HuH-7 (cell line): ENCODE results near the gene TTC6.
"Not testable (repeated sequence)": the region's sequence is repeated elsewhere in the genome, so short reads cannot be mapped to it uniquely, and the experiment has no call there.

Experiments used
- DNase-seq: peaks from one replicate; pipeline ENCODE4 v3.0.0; 2011; ENCODE audit warnings: low spot score

Gene TTC6, protein sequence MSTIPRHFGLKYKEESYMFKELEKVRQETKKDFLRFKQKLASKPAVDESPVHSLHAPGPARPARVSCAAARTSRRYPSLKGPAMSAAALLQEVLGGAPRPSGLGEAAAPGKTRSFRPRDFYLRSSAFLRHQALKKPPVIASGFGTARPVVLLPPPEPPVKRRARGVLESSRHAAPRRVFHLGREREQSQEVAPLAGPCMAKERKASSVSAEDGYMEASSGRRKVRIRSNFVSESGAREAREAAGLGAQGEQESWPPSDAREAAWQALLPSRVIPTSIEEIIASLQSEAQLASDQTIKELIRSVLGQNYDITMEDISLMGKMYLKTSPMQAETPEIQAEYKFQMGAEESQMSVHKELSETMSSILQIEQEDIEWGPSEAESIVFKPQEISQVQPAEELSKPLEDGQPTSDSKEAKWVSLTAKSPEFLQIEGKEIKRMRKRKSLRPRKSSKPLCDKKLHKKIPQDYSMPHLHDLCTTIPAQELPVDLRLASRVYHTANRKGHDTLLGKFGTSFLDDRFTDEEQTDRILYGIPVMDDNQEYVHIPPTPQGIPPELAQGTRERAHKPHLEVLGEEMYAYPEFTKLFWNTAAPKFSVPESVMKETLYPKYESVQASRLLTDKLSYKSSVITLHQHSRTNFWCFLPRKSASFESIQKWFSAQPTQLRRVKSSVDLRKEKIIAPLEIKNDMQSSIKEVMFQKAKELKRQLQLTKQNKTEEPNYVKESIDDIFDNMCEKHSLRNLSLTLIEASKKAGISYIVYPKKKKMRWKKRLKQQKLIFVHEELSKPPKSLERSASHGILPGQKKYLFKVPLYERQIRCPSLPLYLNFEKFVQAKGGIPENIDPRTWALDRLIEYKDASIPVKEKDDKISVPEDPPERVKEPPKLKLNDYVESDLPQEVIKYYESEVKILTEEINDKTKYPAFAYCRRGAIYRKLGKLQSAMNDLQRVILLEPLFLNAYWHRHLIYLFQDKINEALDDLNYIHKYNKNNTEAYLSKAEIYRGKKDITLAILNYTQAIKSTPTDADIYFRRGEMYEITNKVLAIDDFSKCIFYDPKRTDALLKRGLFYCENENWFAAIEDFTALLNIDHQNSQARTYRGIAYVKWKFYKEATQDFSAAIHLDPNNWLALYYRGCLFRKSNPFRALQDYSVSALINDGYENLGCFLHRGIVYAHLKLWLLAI (N-terminal part only)

DNA sequence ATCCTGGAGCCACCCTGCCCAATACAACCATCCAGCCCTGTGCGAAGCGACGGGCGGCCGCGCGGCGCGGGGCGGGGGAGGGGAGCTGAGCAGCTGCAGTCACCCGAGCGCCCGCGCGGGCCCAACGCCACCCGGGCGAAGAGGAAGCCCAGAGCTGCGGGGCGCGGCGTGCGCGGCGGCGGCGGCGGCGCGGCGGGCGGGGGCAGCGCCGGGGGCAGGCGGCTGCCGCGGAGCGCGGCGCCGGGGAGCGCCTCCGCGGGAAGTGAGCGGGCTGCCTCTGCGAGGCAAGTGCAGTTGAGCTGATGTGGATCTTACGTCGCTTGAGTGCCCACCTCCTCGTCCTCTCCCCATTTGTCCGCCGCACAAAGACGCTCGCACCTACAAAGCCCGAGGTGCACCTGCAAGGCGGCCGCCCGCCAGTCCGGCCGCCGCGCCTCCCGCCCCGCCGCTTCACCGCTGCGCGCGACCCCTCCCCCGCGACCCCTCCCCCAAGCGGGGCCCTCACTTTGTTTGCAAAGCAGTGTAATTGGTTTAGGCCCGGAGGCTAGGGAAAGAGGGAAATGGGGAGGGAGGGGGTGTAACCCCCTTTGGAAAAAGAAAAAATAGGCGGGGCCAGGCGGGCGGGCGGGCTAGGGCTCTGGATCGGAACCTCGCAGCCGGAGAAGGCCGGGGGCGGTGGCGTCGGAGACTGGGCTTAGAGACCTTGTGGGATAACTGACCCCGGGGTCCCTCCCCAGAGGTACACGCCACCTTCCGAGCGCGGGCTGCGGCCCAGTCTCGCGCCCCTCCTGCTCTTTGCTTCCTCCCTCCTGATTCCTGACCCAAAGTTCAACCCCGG lies at the start of gene TTC6, which contains the start of gene FOXA1:
TTC6 (plus strand) TSS at position 659 of the 838 bp plus-strand sequence. CDS start 26,436 bp downstream, outside the sequence.
FOXA1 (minus strand) TSS at position 279 of the 838 bp plus-strand sequence; CDS start at position 2, 277 bp downstream.
- peak; percentile 63 for DNase-seq

DNA sequence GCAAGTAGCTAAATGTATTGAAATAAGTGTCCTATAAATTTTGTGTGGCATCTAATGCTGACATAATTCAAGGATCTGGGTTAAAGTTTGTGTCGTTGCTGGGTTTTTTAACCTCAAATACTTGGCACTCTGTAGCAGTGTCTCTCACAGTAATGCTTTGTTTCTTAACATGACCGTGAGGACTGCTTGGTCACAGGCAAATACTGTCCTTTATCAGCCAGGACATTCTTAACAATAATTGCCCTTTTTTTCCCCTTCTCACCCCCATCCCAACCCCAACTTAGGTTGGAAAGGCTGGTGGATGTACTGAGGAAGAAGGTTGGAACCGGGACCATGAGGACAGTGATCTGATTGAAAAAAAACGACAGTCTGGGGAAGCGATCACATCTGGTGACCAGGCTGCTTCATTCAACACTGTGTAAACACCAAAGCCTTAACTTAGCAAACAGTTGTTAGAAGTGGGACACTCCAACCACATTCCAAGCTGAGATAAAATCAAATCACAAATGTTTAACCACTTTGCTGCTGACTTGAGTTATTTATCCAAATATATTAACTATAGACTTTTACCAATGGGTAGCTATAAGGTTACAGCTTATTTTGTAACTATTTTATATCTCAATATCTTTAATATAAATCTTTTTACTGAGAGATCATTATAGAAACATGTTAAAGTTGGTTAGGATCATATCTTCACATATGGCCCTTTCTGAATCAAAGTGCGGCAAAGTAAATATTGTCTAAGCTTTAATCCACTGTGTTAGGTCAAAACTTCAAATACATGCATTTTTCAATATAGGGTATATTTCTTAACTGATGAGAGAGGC lies 48.6 kb upstream of the TTC6 start:
- peak; percentile 42 for DNase-seq

DNA sequence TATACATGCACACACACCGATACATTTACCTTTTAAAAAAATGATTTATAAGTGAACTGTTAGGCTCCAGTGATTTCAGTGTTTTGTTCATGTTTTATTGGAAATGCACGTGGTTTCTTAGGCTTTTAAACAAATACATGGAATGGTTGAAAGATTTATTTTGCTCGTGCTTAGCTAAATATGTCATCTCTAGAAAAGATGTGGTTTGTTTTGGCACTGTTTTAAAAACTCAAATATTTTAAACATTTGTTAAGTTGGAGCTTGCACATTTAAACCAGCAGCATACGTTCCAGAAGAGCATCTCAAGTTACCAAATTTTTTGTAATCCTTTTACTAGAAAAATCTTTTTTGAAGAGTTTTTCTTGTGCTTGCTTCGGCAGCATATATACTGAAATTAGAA lies 44.9 kb upstream of the TTC6 start:
- no peak for DNase-seq

DNA sequence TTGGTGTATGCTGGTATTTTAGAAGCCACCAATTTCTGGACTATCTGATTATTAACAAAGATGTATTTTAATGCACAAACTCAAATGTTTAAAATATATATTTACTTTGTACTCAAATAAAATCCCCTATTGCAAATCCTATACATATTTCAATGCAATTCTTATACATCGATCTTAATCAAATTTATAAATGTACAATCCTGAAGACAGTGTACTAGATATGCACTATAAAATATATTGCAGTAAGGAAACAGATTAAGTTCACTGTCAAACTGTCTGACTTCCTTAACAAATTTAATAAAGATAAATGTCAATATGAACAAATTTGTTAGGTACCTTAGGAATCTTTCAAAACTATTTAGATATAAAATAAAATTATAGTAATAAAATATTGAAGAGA lies 44.3 kb upstream of the TTC6 start:
- no peak for DNase-seq

DNA sequence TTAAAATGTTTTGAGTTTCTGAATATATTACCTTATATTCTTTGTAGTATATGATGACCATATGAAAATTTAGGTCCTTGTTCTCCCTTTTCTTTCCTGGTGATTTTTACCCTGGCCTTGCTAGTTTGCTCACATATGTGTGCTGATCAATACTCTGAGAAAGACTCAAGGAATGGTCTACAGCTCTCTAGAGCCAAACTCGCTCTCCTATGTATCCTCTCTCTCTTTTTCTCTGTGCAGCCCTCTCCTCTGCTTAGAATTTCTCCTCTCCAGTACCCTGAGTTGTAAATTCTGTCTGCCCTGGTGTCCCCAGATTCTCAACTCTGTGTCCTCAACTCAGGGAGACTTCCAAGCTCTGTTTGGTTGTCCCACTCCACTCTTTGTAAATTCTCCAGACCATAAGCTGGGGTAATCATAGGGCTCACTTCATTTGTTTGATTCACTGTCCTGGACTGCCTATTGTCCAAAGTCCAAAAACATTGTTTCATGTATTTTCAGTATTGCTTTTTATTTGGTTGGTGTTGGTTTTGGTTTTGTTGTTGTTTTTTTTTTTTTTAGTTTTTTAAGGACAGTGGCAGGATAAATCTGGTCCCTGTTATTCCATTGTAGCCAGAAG lies 41.4 kb upstream of the TTC6 start:
- no peak for DNase-seq

DNA sequence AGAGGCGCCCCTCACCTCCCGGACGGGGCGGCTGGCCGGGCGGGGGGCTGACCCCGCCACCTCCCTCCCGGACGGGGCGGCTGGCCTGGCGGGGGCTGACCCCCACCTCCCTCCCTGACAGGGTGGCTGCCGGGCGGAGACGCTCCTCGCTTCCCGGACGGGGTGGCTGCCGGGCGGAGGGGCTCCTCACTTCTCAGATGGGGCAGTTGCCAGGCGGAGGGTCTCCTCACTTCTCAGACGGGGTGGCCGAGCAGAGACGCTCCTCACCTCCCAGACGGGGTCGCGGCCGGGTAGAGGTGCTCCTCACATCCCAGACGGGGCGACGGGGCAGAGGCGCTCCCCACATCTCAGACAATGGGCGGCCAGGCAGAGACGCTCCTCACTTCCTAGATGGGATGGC lies 39.8 kb upstream of the TTC6 start:
- not testable (repeated sequence) for DNase-seq

DNA sequence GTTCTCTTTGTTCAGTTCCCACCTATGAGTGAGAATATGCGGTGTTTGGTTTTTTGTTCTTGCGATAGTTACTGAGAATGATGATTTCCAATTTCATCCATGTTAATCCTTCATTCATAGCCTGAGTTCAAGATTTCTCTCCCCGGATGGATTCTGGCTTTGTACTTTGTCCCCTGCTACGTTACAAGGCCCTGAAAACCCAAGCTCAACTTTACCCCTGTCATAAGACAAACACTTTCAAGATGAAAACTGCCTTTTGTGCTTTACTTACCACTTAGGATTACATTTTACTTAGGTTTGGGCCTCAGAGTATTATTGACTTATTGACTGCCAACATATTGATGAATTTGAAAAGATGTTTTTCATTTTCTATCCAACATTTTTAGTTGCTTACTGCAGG lies 36.7 kb upstream of the TTC6 start:
- DNase-seq, result no peak

DNA sequence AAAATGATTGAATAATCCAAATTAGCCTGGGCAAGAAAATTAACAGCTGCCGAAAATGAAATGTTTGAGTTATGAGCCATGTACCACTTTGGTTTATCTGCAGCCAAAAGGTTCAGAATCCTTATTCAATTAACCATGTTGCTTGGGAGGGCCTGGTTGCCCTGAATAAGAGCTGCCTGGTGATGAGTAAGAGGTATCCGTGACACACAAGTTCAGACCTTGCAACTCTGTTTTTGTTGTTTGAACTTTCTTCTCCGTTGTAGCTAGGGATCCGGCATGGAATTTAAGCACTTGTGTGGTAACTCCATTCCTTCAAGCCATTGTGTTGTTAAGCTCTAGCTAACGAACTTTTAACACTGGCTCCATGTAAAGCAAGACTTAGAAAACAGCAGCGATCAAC lies 36.0 kb upstream of the TTC6 start:
- no peak for DNase-seq

DNA sequence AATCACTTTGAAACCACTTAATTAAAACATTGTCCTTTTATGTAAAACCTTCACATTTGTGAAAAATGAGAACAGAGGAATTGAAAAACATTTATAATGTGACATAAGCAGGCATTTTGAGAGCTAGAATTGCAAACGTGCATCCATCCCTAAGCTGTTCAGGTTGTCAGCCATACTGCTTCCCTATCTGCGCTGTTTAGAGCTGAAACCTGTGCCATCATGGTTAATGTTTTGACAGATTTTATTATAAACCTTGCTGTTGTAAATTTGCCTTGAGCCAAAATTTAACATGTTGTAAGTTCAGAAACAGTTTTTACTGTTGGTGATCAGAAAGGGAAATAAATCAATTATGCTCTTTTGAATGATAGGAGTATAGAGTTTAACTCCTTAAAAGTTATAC lies 32.2 kb upstream of the TTC6 start:
- no peak for DNase-seq

DNA sequence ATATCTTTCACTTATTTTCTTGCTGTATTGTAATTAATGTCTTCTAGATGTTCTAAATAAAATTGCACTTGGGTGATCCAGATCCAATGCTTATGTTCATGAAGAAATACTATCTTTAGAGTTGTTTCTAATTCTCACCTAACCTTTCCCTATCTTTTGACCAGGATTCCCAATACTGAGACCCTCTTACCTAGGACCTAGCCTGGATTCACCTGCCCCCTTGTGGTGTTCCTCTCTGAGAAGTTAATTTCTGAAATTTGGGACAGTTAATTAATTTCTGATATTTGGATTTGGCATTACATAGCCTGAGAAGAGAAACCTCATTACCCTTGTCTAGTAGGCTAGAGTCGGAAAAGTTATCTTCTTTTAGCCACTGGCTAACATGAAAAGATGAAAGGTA lies 29.9 kb upstream of the TTC6 start:
- no peak for DNase-seq

DNA sequence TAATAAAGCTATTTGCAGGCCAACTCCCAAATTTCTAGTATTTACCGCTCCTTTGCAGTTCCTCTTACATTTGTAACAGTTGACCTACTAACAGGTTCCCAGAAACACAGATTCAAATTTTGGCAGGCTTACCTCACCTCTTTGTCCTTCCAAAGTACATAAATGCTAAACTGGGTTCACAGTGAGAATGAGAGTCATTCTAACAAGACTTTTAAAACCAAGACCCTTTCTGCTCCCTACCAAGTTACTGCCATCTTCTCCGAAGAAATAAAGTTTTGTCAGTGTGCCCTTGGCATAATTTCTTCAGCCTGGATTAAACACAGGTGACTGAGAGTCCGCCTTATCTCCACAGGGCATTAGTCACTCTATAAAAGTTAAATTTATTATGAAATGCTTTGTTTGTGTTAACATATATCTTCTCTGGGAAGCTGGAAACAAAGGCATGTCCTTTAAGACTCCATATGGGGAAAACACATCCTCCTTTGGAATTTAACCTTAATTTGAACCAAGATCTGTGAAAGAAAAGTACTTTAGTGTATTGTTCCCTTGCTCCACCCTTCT lies 28.5 kb upstream of the TTC6 start:
- no peak for DNase-seq

DNA sequence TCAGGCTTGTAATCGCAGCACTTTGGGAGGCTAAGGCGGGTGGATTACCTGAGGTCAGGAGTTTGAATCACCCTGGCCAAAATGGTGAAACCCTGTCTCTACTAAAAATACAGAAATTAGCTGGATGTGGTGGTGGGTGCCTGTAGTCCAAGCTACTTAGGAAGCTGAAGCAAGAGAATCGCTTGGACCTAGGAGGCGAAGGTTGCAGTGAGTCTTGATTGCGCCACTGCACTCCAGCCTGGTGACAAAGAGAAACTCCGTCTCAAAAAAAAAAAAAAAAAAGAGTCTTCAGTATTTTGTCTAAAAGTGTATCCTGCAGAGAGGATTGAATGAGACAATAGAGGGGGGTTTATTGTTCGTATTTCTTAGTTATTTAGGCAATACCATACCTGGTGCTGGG lies 25.7 kb upstream of the TTC6 start:
- DNase-seq, result no peak

DNA sequence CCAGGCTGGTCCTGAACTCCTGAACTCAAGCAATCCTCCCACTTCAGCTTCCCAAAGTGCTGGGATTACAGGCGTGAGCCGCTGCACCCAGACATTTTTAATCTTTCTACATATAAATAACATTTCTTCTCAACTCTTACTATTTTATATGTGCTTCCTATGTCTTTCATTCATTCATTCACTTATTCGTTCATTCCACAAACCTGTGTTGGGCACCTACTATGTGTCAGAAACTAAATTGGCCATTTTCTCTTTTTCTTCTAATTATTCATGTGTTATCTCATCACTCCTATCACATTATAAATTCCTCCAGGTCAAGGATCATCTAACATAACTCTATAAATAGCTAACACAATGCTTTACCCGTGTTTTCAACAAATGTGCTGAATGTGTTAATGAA lies 24.0 kb upstream of the TTC6 start:
- no peak for DNase-seq

DNA sequence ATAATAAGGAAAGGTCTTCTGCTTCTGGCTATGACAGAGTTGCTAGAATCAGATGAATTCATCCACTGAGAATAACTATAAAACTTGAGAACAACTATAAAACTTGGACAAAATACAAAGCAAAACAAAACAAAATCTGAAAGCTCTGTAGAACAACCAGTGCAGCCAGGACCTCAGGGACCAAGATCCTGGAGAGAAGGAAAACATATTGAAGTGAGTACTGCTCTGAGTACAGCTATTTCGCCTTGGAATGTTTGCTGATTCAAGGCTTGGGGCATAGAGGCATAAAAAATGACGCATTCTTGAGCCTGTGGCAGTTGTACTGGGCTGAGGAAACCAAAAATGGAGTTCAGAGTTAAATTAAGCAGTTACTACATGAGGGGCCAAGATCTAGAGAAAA lies 22.1 kb upstream of the TTC6 start:
- DNase-seq, result no peak

DNA sequence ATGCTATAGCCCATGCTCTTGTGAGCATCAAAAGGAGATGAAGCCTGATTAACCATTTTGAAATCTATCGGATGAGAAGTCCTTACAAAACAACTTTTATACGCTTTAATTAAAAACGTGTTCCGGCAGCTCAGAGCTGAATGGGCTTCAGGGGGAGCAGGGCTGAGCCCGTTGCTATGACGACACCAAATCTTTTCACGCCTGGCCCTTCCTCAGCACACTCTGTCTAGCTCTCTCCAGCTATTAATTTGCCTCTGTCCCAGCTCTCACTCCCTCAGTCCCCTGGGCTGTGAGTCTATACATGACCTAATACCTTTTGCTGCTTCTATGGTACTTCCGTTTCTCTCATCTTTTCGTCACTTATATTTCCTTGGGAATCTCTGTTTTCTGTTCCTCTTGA lies 16.2 kb upstream of the TTC6 start:
- DNase-seq, result no peak

DNA sequence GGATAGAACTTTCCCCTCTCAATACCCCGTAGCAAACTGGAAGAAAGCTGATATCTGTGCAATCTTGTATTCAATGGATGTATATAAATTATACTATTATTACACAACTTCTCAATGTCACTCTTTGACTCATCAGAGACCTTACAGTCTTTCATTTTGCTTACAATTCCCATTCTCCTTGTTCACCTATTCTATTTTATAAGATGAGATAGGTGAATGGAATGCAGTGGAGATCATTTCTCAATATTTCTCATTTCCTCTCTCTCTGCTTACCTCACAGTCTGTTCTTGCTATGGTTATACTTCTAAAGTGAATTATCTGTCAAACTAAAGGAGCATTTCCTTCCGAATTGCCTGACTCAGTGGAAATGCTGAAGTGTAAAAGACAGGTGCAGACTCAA lies 15.3 kb upstream of the TTC6 start:
- DNase-seq, result no peak

DNA sequence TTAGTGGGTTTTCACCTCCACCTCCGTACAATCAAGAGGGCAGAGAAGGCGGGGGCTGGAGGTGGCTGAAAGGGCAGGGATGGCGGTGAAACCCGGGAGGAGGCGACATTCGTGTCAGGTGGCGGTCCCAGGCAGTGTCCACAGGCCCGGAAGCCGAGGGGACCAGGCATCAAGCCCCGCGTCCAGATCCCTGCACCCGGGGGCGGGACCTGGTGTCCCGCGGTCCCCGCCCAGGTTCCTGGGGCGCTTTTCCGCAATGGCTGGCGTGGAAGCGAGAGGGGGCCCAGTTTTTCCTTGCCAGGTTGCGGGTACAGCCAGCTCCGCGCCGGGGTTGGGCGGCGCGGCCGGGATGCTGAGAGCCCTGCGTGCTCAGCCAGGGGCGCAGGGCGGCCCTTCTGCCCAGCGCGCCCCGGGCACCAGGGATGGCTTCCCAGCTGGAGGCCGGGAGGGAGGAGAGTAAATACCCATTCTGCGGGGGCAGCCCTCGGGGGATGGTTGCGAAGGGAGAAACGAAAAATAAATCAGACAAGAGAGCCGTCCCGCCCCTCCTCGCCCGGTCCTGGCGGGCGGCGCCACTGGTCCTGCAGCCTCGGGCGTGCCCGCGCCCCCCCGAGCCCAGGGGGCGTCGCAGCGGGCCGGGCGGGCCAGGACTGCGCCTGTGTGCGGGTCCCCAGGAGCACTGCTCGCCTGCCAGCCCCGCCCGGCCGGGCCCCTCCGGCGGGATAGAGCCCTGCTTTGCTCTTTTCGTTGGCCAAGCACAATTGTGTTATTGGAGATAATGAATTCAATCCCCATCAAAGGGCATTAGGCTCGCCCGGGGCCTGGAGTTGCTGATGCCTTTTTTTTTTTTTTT lies 11.8 kb upstream of the TTC6 start:
- no peak for DNase-seq

DNA sequence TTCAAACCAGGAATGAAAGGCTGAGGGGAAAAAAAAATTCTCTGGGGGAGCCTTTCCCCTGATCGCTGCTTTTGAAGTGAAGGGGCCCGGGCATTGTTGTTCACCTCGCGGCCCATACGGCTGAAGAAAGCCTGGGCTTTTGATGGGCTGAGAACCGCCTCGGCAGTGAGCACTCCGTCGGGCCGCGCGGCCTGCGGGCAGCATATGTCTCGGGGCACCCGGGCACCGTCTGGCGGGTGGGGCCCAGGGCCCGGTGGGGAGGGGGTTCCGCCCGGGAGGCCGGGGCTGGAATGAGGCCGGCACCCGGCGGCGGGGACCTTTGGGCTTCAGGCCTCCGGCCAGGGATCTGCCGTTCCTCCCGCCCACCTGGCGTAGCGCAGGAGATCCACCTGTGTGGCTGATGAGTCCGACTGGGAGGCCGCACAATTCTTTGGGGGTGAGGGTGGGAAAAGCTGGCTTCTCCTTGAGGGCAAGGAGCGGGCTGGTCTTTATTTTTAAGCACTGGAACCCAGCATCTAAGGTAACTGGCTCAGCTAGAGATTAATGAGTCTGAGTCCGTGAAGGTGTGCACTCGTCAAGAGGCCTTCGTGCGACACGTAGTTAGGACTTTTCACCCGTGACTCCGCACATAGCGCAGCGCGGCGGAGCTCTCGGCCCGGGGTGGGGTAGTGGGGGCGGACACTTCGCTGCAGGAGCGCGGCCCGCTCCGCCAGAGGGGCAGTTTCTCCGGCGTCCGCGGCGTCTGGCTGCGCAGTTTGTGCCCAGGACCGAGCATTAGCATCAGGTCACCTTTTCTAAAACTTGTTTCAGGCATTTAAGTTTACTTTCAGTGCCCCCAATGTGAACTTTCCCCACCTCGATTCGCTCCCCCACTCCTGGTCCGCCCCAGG lies 11.0 kb upstream of the TTC6 start:
- DNase-seq, result no peak
